Neural progenitor cell (in vitro differentiated cells): ENCODE data around the gene APLP2.

ENCODE experiments used
- EZH2 ChIP-seq: fragments of 200-600 bp; sonication (generic); IDR thresholded peaks from 2 replicates; pipeline ENCODE4 v1.6.1; 2017; ENCODE audit warnings: antibody characterized with exemption, mild to moderate bottlenecking, moderate library complexity
- EZH2phosphoT487 ChIP-seq: fragments of 200-600 bp; sonication (generic); IDR thresholded peaks from 2 replicates; pipeline ENCODE4 v1.6.1; 2017; ENCODE audit warnings: antibody characterized with exemption
- TF ChIP-seq, protein P1 (sequence below): fragments of 200-600 bp; sonication (generic); IDR thresholded peaks from 2 replicates; pipeline ENCODE4 v1.5.1; 2017; ENCODE audit warnings: antibody characterized with exemption, mild to moderate bottlenecking

GRCh38 chr11:130168105-130168504 lies 98.4 kb downstream of the APLP2 start:
- TF ChIP-seq, protein P1, sequence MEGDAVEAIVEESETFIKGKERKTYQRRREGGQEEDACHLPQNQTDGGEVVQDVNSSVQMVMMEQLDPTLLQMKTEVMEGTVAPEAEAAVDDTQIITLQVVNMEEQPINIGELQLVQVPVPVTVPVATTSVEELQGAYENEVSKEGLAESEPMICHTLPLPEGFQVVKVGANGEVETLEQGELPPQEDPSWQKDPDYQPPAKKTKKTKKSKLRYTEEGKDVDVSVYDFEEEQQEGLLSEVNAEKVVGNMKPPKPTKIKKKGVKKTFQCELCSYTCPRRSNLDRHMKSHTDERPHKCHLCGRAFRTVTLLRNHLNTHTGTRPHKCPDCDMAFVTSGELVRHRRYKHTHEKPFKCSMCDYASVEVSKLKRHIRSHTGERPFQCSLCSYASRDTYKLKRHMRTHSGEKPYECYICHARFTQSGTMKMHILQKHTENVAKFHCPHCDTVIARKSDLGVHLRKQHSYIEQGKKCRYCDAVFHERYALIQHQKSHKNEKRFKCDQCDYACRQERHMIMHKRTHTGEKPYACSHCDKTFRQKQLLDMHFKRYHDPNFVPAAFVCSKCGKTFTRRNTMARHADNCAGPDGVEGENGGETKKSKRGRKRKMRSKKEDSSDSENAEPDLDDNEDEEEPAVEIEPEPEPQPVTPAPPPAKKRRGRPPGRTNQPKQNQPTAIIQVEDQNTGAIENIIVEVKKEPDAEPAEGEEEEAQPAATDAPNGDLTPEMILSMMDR, result no peak
- TF ChIP-seq EZH2 (no peak), EZH2phosphoT487 (no peak)
